NCI-H526 treated with DMSO at 0.1 percent for 48 hours (cell line): ENCODE measurements around the gene PPP1R10.

Source experiments
- DNase-seq: peaks from one replicate; lab custom pipeline; 2025; lab: John Stamatoyannopoulos, UW

The PPP1R10 gene

GRCh38 chr6:30556066-30556905 lies 60.8 kb downstream of the PPP1R10 start, which contains the start of gene GNL1:
TSS of gene GNL1 (minus strand) at chr6:30556489. CDS start at chr6:30556203, 286 bp downstream.
- DNase-seq, result peak; percentile 84

- no peak for DNase-seq
These were observed 61.3 kb downstream of the PPP1R10 start for GRCh38 chr6:30555816-30556065.

GRCh38 chr6:30554962-30555815 lies 61.9 kb downstream of the PPP1R10 start:
- DNase-seq, result no peak

- DNase-seq, result no peak
These were observed 62.6 kb downstream of the PPP1R10 start for GRCh38 chr6:30554404-30554803.
